GM18907 (cell line): Measurements from ENCODE around the gene PRPSAP1.
A peak's percentile ranks its signal among the peaks of the same experiment; 100 is the strongest.

ENCODE experiments used
- ATAC-seq: cut with Tn5 transposase; IDR thresholded peaks from one replicate; pipeline ENCODE4 v1.9.1; 2021; ENCODE audit warnings: mild to moderate bottlenecking, moderate library complexity; ENCODE audit not compliant: unreplicated experiment

PRPSAP1 gene

GRCh38 chr17:76278952-76279741 lies 74.6 kb downstream of the PRPSAP1 start:
- peak; percentile 42 for ATAC-seq

- no peak for ATAC-seq
Measured at GRCh38 chr17:76278268-76278908, 75.3 kb downstream of the PRPSAP1 start.

GRCh38 chr17:76277300-76278267 lies 76.1 kb downstream of the PRPSAP1 start:
- ATAC-seq, result no peak

- no peak for ATAC-seq
Measured at GRCh38 chr17:76276461-76277299, 77.0 kb downstream of the PRPSAP1 start.

GRCh38 chr17:76276069-76276431 lies 77.7 kb downstream of the PRPSAP1 start:
- ATAC-seq, result no peak

GRCh38 chr17:76275382-76276068 lies 78.2 kb downstream of the PRPSAP1 start:
- ATAC-seq, result no peak

- ATAC-seq, result no peak
Measured at GRCh38 chr17:76274112-76274956, 79.4 kb downstream of the PRPSAP1 start.

GRCh38 chr17:76273445-76274111 lies 80.1 kb downstream of the PRPSAP1 start:
- ATAC-seq, result no peak

GRCh38 chr17:76272541-76273444 lies 80.9 kb downstream of the PRPSAP1 start:
- ATAC-seq, result peak; percentile 20

- peak; percentile 52 for ATAC-seq
Measured at GRCh38 chr17:76271669-76272540, 81.8 kb downstream of the PRPSAP1 start.

GRCh38 chr17:76270770-76271668 lies 82.7 kb downstream of the PRPSAP1 start:
- no peak for ATAC-seq

- no peak for ATAC-seq
Measured at GRCh38 chr17:76270127-76270592, 83.6 kb downstream of the PRPSAP1 start.

GRCh38 chr17:76268991-76269981 lies 84.4 kb downstream of the PRPSAP1 start:
- no peak for ATAC-seq
